Measurements from ENCODE around the gene CDC42BPA.
"Not testable (repeated sequence)": the region's sequence is repeated elsewhere in the genome, so short reads cannot be mapped to it uniquely, and the experiment has no call there.

Gene CDC42BPA

DNA sequence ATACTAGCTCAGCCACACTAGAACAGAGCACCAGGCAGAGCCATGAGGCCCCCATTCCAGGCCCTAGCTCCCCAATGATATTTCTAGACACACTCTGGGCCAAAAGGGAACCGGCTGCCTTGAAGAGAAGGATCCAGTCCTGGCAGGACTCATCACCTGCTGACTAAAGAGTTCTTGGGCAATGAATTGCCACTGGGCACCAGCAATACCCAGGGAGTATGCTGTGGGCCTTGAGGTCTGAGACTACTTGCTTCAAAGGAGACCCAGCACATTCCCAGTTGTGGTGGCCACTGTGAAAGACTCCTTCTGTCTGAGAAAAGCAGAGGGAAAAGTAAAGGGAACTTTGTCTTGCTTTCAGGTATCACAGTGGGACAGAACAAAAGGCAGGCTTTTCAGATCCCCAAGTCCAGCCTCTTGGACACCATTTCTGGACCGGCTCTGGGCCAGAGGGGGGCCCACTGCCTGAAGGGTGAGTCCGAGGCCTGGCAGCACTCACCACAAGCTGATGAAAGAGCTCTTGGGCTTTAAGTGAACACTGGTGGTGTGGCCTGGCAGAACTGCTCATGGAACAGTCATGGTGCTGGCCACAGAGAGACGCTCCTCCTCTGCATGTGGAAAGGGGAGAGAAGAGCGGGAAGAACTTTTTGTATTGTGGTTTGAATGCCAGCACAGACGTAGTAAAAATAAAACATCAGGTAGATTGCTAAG, 72.5 kb downstream of the CDC42BPA start:
- TF ChIP-seq, protein P1, sequence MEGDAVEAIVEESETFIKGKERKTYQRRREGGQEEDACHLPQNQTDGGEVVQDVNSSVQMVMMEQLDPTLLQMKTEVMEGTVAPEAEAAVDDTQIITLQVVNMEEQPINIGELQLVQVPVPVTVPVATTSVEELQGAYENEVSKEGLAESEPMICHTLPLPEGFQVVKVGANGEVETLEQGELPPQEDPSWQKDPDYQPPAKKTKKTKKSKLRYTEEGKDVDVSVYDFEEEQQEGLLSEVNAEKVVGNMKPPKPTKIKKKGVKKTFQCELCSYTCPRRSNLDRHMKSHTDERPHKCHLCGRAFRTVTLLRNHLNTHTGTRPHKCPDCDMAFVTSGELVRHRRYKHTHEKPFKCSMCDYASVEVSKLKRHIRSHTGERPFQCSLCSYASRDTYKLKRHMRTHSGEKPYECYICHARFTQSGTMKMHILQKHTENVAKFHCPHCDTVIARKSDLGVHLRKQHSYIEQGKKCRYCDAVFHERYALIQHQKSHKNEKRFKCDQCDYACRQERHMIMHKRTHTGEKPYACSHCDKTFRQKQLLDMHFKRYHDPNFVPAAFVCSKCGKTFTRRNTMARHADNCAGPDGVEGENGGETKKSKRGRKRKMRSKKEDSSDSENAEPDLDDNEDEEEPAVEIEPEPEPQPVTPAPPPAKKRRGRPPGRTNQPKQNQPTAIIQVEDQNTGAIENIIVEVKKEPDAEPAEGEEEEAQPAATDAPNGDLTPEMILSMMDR (IDR thresholded peaks at IDR 0.05) = no peak
- H3K27me3 ChIP-seq = no peaks in the 10 kb centered on the region
- H3K4me1 ChIP-seq (ENCODE audit: control insufficient read depth in 1 of 2, insufficient read depth in 1 of 2, low read depth in 1 of 2, low read length in 1 of 2) = no peaks in the 10 kb centered on the region
- H3K9me3 ChIP-seq = no peaks in the 10 kb centered on the region
- no peak overlapping the region for H3K27ac ChIP-seq
- H3K4me3 ChIP-seq (ENCODE audit: low read depth in 1 of 2, low read length in 1 of 2) = no peak overlapping the region
- H3K36me3 ChIP-seq = no peaks in the 10 kb centered on the region

- Histone ChIP-seq H3K4me3 (ENCODE audit: low read depth in 1 of 2, low read length in 1 of 2) (no peak overlapping the region), H3K4me1 (ENCODE audit: control insufficient read depth in 1 of 2, insufficient read depth in 1 of 2, low read depth in 1 of 2, low read length in 1 of 2) (no peaks in the 10 kb centered on the region), H3K27ac (no peak overlapping the region), H3K9me3 (no peaks in the 10 kb centered on the region), H3K27me3 (no peaks in the 10 kb centered on the region), H3K36me3 (no peaks in the 10 kb centered on the region)
- TF ChIP-seq, protein P1 (IDR thresholded peaks at IDR 0.05) = no peak
These were observed 73.8 kb downstream of the CDC42BPA start for GRCh38 chr1:227244339-227245118.

DNA sequence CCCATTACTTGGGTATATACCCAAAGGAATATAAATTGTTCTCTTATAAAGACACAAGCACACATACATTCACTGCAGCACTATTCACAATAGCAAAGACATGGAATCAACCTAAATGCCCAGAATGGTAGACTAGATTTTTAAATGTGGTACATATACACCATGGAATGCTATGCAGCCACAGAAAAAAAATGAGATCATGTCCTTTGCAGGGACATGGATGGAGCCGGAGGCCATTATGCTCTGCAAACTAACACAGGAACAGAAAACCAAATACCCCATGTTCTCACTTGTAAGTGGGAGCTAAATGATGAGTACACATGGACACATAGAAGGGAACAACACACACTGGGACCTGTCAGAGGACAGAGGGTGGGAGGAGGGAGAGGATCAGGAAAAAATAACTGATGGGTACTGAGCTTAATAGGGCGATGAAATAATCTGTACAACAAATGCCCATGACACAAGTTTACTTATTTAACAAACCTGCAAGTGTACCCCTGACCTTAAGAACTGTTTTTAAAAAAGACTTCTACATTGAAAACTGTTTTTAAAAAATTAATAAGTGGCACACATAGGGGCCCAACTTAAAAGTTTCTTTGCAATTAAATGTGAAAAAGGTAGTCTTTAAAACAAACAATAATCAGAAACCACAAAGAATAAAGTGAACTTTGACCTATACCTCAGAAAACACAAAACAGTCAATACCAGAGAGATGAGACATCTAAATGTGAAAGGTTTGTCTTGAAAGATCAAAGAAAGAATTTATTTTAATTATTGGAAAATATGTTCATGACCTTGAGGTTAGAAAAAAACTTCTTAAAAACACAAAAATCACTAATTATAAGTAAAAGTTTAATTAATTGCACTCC, 75.2 kb downstream of the CDC42BPA start:
- Histone ChIP-seq H3K27me3 (no peaks in the 10 kb centered on the region), H3K27ac (no peak overlapping the region), H3K4me1 (ENCODE audit: control insufficient read depth in 1 of 2, insufficient read depth in 1 of 2, low read depth in 1 of 2, low read length in 1 of 2) (no peaks in the 10 kb centered on the region), H3K9me3 (no peaks in the 10 kb centered on the region), H3K36me3 (no peaks in the 10 kb centered on the region), H3K4me3 (ENCODE audit: low read depth in 1 of 2, low read length in 1 of 2) (no peak overlapping the region)
- TF ChIP-seq, protein P1 (IDR thresholded peaks at IDR 0.05) = no peak

DNA sequence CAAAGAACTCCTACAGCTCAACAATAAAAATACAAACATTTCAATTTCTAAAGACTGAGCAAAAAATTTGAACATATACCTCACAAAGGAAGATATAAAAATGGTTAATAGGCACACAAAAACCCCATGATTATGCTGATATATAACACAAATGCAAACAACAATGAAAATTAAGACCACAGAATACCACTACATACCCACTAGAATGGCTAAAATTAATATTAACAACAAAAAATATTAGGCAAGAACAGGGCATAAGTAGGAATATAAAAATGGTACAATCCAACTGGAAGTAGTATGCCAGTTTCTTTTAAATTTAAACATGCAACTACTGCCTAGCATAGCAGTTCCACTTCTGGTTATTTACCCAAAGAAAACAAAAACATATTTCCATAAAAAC, 77.3 kb downstream of the CDC42BPA start:
- H3K9me3 ChIP-seq = no peaks in the 10 kb centered on the region
- H3K36me3 ChIP-seq = no peaks in the 10 kb centered on the region
- no peaks in the 10 kb centered on the region for H3K27me3 ChIP-seq
- H3K4me1 ChIP-seq (ENCODE audit: control insufficient read depth in 1 of 2, insufficient read depth in 1 of 2, low read depth in 1 of 2, low read length in 1 of 2) = no peaks in the 10 kb centered on the region
- TF ChIP-seq, protein P1 (IDR thresholded peaks at IDR 0.05) = no peak
- H3K27ac ChIP-seq = no peak overlapping the region
- H3K4me3 ChIP-seq (ENCODE audit: low read depth in 1 of 2, low read length in 1 of 2) = no peak overlapping the region

DNA sequence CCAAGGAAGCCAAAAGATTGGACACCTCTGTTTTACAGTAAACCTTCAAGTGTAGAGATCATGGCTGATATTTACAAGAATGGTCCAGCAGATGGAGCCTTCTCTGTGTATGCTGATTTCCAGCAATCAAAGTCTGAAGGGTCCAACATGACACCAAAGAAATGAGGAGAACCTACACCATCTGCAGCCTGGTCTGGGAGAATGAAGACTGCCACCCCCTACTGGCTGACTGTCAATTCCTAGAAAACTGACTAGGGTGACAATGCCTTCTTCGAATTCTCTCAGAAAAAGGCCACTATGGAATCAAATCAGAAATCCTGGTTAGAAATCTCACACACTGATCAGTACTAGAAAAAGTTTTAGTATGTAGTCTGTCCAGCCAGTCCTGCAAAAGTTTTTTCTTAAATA, 83.3 kb downstream of the CDC42BPA start:
- Histone ChIP-seq H3K9me3 (no peaks in the 10 kb centered on the region), H3K27me3 (no peaks in the 10 kb centered on the region), H3K36me3 (no peaks in the 10 kb centered on the region), H3K4me1 (ENCODE audit: control insufficient read depth in 1 of 2, insufficient read depth in 1 of 2, low read depth in 1 of 2, low read length in 1 of 2) (no peaks in the 10 kb centered on the region), H3K27ac (no peak overlapping the region), H3K4me3 (ENCODE audit: low read depth in 1 of 2, low read length in 1 of 2) (no peak overlapping the region)
- TF ChIP-seq, protein P1 (IDR thresholded peaks at IDR 0.05) = no peak

GRCh38 chr1:227231128-227231527, 87.2 kb downstream of the CDC42BPA start:
- not testable (repeated sequence) for H3K27me3 ChIP-seq; H3K36me3 ChIP-seq; H3K27ac ChIP-seq; H3K9me3 ChIP-seq; H3K4me1 ChIP-seq (ENCODE audit: control insufficient read depth in 1 of 2, insufficient read depth in 1 of 2, low read depth in 1 of 2, low read length in 1 of 2); H3K4me3 ChIP-seq (ENCODE audit: low read depth in 1 of 2, low read length in 1 of 2)
